NCI-H446 (cell line): ENCODE measurements around the gene MUC21.
"Not testable (repeated sequence)": the region's sequence is repeated elsewhere in the genome, so short reads cannot be mapped to it uniquely, and the experiment has no call there.

Experiments
- DNase-seq, 2 experiments: peaks; one replicate each; lab custom pipeline; 2025; lab: John Stamatoyannopoulos, UW

MUC21 gene

GRCh38 chr6:31009731-31010130 lies 26.2 kb downstream of the MUC21 start:
- no peak for DNase-seq

GRCh38 chr6:31010393-31011060 lies 27.0 kb downstream of the MUC21 start, which contains the start of gene MUC22:
TSS of gene MUC22 (plus strand) at chr6:31010474. CDS start at chr6:31010707, 233 bp downstream.
- no peak for DNase-seq

GRCh38 chr6:31011153-31011552 lies 27.6 kb downstream of the MUC21 start:
- no peak for DNase-seq

- DNase-seq: no peak
Measured at GRCh38 chr6:31016659-31017299, 33.3 kb downstream of the MUC21 start.

GRCh38 chr6:31017436-31017835 lies 33.9 kb downstream of the MUC21 start:
- DNase-seq: not testable (repeated sequence)

- no peak for DNase-seq
Measured at GRCh38 chr6:31020057-31020456, 36.5 kb downstream of the MUC21 start.

GRCh38 chr6:31020631-31021255 lies 37.2 kb downstream of the MUC21 start:
- DNase-seq: not testable (repeated sequence)

- DNase-seq: not testable (repeated sequence)
Measured at GRCh38 chr6:31021705-31022531, 38.4 kb downstream of the MUC21 start.

- no peak for DNase-seq
Measured at GRCh38 chr6:31025595-31025994, 42.1 kb downstream of the MUC21 start.

- no peak for DNase-seq
Measured at GRCh38 chr6:31031095-31031494, 47.6 kb downstream of the MUC21 start.

GRCh38 chr6:31033075-31033474 lies 49.6 kb downstream of the MUC21 start:
- no peak for DNase-seq

- DNase-seq: no peak
Measured at GRCh38 chr6:31035862-31036497, 52.5 kb downstream of the MUC21 start.

GRCh38 chr6:31037169-31037568 lies 53.7 kb downstream of the MUC21 start:
- no peak for DNase-seq

- no peak for DNase-seq
Measured at GRCh38 chr6:31037682-31038081, 54.2 kb downstream of the MUC21 start.

- no peak for DNase-seq
Measured at GRCh38 chr6:31038559-31038958, 55.0 kb downstream of the MUC21 start.
